Gastrocnemius medialis (tissue), 4 donors: ENCODE results near the gene BBS1. TPM values are rescaled to one million over a fixed set of nuclear protein-coding genes. Genes with fewer than 3 reads are reported as not detected.
A peak's percentile ranks its signal among the peaks of the same experiment; 100 is the strongest.
"Not testable (repeated sequence)": the region's sequence is repeated elsewhere in the genome, so short reads cannot be mapped to it uniquely, and the experiment has no call there.

Source experiments
- ATAC-seq, 2 donors: fragments of 150-250 bp; one replicate each; pipeline ENCODE4 v1.9.1; 2016
- DNase-seq, 2 donors: peaks; one replicate each; pipeline ENCODE4 v3.0.0-alpha.2; 2019
- H3K27ac ChIP-seq, 4 donors: fragments of 200-600 bp; sonication (generic); 1 replicate in 1 of 4; 2 replicates in 3 of 4; pipeline ENCODE4 v1.5.1; 2016 to 2018; ENCODE audit warnings: mild to moderate bottlenecking in 2 of 4, moderate library complexity in 1 of 4
- H3K27me3 ChIP-seq, 3 donors: fragments of 200-600 bp; sonication (generic) in 2 of 3; 1 replicate in 1 of 3; 2 replicates in 2 of 3; pipeline versions ENCODE4 v1.5.1 to v1.6.0; 2016 to 2019; ENCODE audit warnings: mild to moderate bottlenecking in 1 of 3, moderate library complexity in 1 of 3
- H3K36me3 ChIP-seq, 2 donors: fragments of 200-600 bp; sonication (generic) in 1 of 2; one replicate each; pipeline ENCODE4 v1.5.1; 2017 to 2018
- H3K4me1 ChIP-seq, 2 donors: fragments of 200-600 bp; sonication (generic) in 1 of 2; one replicate each; pipeline ENCODE4 v1.5.1; 2016 to 2017; ENCODE audit warnings: mild to moderate bottlenecking in 2 of 2
- H3K4me3 ChIP-seq, 4 donors: fragments of 200-600 bp; sonication (generic) in 3 of 4; 1 replicate in 1 of 4; 2 replicates in 3 of 4; pipeline ENCODE4 v1.5.1; 2016 to 2019; ENCODE audit warnings: mild to moderate bottlenecking in 2 of 4
- H3K9me3 ChIP-seq, 3 donors: fragments of 200-600 bp; sonication (generic) in 2 of 3; 1 replicate in 1 of 3; 2 replicates in 2 of 3; pipeline ENCODE4 v1.5.1; 2016 to 2019
- POLR2A ChIP-seq, 2 donors: fragments of 450-650 bp; IDR thresholded peaks; one replicate each; pipeline ENCODE4 v1.6.1; 2017; ENCODE audit warnings: antibody characterized with exemption in 2 of 2, mild to moderate bottlenecking in 2 of 2, moderate library complexity in 2 of 2
- in situ Hi-C, 4 donors: fragments of 200-750 bp; cut with MboI; loops; one replicate each; pipeline versions ENCODE4 v1.15.0 to v1.8.0; 2017; ENCODE audit warnings: low sequenced_read_pairs in 4 of 4
- intact Hi-C: fragments of 100-400 bp; cut with DNase I; formaldehyde crosslinking; loops from one replicate; pipeline ENCODE4 v1.15.1; 2023; ENCODE audit warnings: low total_unique reads
- total RNA-seq, 4 donors: library from RNA; depleted of rRNA; stranded (reverse); fragments of >200 nt; gene quantifications; one replicate each; pipeline versions ENCODE4 v1.1.0 to v1.2.3, GENCODE V29; 2016
- TF ChIP-seq, protein P1 (sequence below), 5 experiments: fragments of 450-650 bp in 3 of 5; fragments of 200-600 bp in 2 of 5; sonication (generic) in 2 of 5; IDR thresholded peaks in 4 of 5; conservative IDR thresholded peaks in 1 of 5; 1 replicate in 4 of 5; 2 replicates in 1 of 5; pipeline ENCODE4 v1.5.1; 2016 to 2019; ENCODE audit warnings: antibody characterized with exemption in 5 of 5, mild to moderate bottlenecking in 3 of 5, moderate library complexity in 3 of 5

The BBS1 gene
- total RNA-seq, 4 donors from 2014 or later: 19.8 to 34.5 (median 31.2) TPM

DNA sequence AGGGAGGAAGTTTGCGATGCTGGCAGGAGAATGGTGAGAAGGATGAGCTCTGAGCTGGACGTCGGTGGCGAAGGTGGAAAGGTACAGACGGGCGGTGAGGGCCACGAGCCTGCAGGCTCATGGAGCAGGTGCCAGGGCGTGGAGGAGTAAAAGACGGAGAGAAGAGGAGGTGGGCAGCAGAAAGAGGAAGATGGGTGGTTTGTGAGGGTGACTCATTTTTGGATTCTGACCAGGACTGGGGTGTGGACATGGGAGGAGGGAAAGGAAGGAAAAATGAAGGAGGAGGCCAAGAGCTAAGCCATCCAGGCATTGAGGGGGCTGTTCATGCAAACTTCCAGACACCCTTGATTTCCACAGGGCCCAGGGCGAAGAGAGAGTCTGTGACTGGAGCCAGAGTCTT lies 31.9 kb downstream of the BBS1 start:
- Histone ChIP-seq H3K27me3 (no peaks in the 10 kb centered on the region), H3K4me3 (no peak overlapping the region), H3K27ac (peak overlapping the region in 1 of 4 donors; percentile 36), H3K36me3 (peaks cover 0 to 13% of the 10 kb centered on the region in 2 donors), H3K4me1 (peaks cover 19 to 34% of the 10 kb centered on the region in 2 donors), H3K9me3 (no peaks in the 10 kb centered on the region)
- in situ Hi-C loops (no loop called here), intact Hi-C loops (no loop called here)
- DNase-seq: no peak
- no peak for ATAC-seq
- no peak for TF ChIP-seq POLR2A (IDR thresholded peaks at IDR 0.05)
- TF ChIP-seq, protein P1, sequence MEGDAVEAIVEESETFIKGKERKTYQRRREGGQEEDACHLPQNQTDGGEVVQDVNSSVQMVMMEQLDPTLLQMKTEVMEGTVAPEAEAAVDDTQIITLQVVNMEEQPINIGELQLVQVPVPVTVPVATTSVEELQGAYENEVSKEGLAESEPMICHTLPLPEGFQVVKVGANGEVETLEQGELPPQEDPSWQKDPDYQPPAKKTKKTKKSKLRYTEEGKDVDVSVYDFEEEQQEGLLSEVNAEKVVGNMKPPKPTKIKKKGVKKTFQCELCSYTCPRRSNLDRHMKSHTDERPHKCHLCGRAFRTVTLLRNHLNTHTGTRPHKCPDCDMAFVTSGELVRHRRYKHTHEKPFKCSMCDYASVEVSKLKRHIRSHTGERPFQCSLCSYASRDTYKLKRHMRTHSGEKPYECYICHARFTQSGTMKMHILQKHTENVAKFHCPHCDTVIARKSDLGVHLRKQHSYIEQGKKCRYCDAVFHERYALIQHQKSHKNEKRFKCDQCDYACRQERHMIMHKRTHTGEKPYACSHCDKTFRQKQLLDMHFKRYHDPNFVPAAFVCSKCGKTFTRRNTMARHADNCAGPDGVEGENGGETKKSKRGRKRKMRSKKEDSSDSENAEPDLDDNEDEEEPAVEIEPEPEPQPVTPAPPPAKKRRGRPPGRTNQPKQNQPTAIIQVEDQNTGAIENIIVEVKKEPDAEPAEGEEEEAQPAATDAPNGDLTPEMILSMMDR (IDR thresholded peaks at IDR 0.05 in 4 of 5, conservative IDR thresholded peaks at IDR 0.05 in 1 of 5): no peak

DNA sequence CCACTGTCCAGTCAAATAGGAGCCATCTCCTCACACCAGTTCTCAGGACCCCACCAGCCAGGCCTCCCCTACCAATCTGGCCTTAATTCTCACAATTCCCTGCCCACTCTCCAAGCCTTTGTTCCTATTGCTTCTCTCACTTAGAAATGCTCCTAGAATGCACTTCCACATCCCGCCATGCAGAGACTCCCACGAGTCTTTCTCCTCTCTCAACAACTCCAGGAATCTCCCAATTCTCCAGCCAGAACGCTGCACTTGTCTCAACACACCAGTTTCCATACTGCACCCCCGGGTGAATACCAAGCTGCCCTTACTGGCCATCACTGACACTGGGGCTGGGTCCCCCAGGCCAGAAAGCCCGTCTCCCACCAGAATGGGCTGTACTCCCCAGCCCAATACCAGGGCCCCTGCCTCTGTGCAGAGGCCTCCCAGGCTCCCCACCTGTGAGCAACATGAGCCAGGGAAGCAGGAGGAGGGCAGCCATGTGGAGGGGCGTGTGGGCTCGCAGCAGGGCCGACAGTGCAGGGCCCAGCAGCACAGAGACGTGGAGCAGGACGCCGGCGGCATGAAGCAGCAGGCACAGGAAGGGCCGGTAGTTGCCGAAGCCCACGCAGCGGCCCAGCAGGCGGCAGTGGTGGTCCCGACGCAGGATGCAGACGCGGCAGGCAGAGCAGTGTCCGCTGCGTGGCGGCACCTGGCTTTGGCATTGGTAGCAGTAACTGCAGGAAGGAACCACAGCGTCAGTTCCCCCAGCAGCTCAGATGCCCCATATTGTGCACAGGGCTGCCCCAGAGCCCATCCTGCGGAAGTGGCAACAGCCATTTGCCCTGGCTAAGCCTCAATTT lies 33.0 kb downstream of the BBS1 start:
- Histone ChIP-seq H3K27me3 (no peaks in the 10 kb centered on the region), H3K4me1 (peaks cover 25 to 46% of the 10 kb centered on the region in 2 donors), H3K27ac (peak overlapping the region in 2 of 4 donors; percentile 18 to 41), H3K36me3 (peaks cover 0 to 11% of the 10 kb centered on the region in 2 donors), H3K9me3 (no peaks in the 10 kb centered on the region), H3K4me3 (no peak overlapping the region)
- DNase-seq (no peak), ATAC-seq (no peak)
- in situ Hi-C loops (no loop called here), intact Hi-C loops (no loop called here)
- TF ChIP-seq POLR2A (IDR thresholded peaks at IDR 0.05): no peak
- TF ChIP-seq, protein P1 (IDR thresholded peaks at IDR 0.05 in 4 of 5, conservative IDR thresholded peaks at IDR 0.05 in 1 of 5): peak in 1 of 5 experiments; percentile 20

DNA sequence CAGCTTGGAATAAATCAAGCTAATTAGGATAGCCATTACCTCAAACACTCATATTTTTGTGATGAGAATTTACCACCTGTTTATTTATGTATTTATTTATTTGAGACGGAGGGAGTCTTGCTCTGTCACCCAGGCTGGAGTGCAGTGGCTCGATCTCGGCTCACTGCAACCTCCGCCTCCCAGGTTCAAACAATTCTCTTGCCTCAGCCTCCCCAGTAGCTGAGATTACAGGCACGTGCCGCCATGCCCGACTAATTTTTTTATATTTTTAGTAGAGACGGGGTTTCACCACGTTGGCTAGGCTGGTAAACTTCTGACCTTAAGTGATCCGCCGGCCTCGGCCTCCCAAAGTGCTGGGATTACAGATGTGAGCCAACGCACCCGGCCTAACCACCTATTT lies 34.5 kb downstream of the BBS1 start:
- H3K9me3 ChIP-seq, ATAC-seq, intact Hi-C loops, H3K27me3 ChIP-seq, H3K36me3 ChIP-seq, in situ Hi-C loops, DNase-seq: not testable (repeated sequence)
- Histone ChIP-seq H3K4me3 (peak overlapping the region; percentile 70 to 99 (median 80)), H3K4me1 (peaks cover 25 to 50% of the 10 kb centered on the region in 2 donors), H3K27ac (peak overlapping the region; percentile 79 to 94 (median 91))

DNA sequence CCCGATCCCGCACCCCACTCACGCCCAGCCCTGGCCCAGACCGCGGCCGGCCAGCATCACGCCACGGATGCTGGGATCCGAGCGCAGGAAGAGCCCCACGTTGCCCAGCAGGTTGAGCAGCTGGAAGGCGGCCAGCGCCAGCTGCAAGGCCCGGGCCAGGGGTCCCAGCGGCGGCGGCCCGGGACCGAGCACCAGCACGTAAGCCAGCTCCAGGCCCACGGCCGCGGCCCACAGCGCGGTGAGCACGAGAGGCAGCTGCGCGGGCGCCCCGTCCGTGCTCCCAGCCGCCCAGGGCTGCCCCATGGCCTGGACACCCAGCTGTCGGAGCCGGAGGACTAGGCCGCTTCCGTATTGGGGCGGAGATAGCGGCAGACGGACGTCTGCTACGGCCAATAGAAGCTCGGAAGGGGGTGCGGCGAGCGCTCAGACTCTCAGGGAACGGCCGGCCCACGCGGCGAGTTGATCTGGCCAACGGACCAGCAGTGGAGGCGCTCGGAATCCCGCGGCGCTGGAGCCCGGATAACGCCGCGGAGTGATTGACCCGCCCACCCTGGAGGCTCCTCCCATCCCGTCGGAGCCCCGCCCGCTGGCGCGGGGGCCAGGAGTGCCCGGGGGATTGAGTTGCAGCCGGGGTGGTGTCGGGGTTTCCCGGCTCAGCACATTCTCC lies 35.4 kb downstream of the BBS1 start, which contains the start of gene ZDHHC24:
Gene ZDHHC24, minus strand, starts transcription at position 348 of the 667 bp plus-strand sequence. Its CDS starts 45 bp downstream, at position 303.
- peaks cover 25 to 50% of the 10 kb centered on the region in 2 donors for H3K4me1 ChIP-seq
- H3K9me3 ChIP-seq: no peaks in the 10 kb centered on the region
- H3K36me3 ChIP-seq: peaks cover 0 to 4% of the 10 kb centered on the region in 2 donors
- in situ Hi-C loops: no loop called here
- DNase-seq (peak; percentile 96 to 97), ATAC-seq (peak; percentile 86 to 92)
- peak within 1 kb of the TSS; percentile 79 to 94 (median 91) for H3K27ac ChIP-seq
- H3K4me3 ChIP-seq: peak within 1 kb of the TSS; percentile 70 to 99 (median 80)
- TF ChIP-seq, protein P1 (IDR thresholded peaks at IDR 0.05 in 4 of 5, conservative IDR thresholded peaks at IDR 0.05 in 1 of 5): no peak
- peak; percentile 49 to 75 for TF ChIP-seq POLR2A (IDR thresholded peaks at IDR 0.05)
- H3K27me3 ChIP-seq: no peaks in the 10 kb centered on the region
- intact Hi-C loops: loop anchor here (1.0 to 2.0 kb wide), 3 partner anchors 22 to 132 kb away; partner anchors contain the start of genes CCDC87 and CCS
